Measurements from ENCODE around the gene IQSEC2.

The IQSEC2 gene

DNA sequence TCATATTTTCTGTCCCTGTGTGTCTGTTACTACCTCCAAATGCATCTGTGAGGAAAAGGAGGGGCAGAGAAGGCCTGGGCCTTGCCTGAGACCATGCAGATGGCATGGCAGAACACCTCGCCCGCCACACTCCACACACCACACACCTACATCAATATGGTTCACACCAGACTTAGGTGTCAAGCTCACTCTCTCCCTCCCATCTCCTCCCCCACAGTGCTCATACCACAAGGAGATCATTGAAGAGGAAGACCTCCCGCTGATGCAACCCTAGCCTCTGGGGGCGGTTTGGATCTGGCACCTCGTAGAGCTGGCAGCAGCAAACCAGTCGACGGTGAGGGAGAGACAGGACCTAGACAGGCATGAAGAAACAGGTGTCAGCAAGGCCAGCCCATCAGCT lies 39.8 kb downstream of the IQSEC2 start:
- no peak for DNase-seq

DNA sequence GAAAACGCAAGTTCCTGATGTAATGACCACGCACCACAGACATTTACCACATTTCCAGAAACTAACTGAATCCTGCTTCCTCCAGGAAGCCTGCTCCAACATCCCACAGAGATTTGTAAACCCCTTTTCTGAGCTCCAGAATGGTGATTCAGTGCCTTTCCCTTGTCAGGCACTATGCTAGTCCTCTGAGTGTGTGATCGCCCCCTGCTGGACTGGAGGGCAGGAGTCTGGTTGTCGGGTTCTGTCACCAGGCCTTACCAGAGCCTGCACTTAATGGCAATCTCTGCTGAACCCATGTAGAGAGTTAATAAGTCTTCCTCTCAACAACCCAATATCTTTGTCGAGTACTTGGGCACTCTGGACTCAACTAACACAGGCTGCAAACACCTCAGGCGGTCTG lies 41.9 kb downstream of the IQSEC2 start:
- no peak for DNase-seq

DNA sequence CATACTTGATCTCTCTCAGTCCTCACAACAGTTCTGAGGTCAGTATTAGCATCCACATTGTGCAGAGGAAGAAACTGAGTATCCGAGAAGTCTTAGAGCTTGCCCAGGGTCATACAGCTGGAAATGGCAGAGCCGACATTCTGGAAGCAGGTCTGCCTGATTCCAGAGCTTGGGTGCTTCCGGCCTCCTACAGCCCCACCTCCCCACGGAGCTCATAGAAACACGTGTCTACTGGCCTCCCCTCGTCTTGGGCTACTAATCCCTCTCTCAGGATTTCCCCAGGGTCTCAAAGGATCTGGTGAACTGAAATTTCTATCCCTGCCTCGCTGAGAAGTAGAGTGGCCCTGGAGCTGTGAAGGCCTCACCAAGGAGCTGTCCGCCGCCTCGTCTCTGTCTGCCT lies 44.3 kb downstream of the IQSEC2 start:
- no peak for DNase-seq

DNA sequence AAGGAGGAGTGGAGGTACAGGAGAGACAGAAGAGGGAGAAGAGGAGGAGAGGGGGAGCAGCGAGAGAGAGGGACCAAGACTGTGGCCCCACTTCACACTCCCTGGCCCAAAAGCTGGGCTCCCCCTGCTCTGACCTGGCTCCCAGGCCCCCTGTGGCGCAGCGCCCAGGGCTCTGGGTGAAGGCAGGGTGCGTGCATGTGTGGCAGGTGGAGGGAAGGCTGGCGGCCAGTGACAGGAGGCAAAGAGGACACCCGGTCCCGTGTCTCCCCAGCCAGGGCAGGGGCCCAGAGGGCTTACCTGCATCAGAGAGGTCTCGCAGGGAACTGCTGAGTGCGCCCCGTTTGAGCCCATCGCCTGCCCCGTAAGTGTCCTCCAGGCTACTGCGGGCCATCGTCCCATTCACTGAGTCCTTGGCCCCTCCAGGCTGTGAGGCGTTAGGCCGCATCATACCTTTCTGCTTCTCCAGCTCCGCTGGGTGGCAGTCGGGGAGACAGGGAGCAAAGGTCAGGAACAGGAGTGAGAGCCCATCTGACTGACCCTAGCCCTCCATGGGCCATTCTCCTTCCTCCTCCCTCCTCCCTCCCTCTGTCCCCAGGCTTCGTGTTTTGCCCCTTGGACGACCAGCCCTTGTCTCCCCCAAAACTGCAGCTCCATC lies 45.2 kb downstream of the IQSEC2 start:
- no peak for DNase-seq

DNA sequence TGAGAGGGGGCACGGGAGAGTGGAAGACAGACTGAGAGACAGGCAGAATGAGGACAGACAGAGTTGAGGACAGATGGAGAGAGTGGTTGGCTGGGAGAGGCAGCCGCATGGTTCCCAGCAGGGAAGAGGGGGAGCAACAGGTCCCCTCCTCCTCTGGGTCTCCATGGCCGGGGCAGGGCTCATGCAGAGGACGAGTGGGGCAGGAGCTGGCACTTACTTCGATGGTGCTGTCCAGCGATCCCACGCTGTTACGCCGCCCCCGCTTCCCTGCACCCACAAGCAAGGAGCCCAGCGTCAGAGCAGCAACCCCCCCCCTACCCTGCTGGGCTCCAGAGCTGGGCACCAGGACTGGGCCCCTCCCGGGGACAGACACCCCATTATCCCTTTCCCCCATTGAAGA lies 45.8 kb downstream of the IQSEC2 start:
- no peak for DNase-seq

DNA sequence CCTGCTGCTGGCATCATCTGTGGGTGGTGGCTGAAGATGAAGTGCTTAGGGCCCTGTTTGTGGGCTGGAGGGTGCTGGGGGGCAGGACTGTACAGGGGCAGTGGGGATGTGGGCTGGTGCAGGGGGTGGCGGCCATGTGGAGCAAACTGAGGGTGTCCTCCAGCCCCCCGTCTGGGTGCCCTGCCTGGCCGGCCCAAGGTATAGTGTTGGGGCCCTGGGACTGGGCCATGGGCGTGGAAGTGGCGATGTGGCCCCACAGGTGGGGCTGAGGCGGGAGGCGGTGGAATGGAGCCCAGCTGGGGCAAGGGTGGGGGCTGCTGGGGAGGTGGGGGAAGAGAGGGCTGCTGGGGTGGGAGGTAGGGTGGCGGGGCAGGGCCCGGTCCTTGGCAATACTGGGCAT lies 46.9 kb downstream of the IQSEC2 start:
- no peak for DNase-seq

DNA sequence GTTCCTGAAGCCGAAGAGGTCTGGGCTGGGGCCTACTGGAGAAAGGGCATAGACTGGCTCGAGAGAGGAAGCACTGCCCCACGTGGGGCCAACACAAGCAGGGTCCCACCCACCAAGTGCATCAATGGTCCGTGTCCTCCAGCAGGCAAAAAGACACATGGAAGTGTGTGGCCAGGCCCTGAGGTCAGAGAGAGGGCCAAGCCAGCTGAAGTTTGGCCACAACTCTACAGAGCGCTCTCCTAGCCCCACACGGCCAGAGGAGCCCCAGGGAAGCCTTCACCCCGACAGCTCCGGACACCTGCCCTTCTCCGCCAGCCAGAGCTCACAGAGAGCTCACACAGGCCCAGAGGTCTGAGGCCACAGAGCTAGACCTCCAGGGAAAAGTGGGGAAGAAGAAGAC lies 47.8 kb downstream of the IQSEC2 start:
- no peak for DNase-seq

DNA sequence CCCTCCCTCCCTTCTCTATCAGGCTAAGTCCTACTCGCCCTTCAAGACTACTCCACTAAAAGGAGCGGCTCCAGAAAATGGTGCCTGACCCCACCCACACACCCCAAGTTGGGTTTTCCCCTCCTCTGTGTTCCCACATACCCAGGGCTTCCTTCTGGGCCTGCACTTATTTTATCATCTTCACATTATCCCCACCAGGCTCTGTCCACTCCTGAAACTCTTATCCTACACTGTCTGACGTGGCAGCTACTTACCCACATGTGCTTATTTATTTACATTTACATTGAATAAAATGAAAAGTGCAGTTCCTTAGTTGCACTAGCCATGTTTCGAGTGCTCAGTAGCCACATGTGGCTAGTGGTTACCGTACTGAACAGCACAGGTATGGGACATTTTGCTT lies 51.3 kb downstream of the IQSEC2 start:
- no peak for DNase-seq

DNA sequence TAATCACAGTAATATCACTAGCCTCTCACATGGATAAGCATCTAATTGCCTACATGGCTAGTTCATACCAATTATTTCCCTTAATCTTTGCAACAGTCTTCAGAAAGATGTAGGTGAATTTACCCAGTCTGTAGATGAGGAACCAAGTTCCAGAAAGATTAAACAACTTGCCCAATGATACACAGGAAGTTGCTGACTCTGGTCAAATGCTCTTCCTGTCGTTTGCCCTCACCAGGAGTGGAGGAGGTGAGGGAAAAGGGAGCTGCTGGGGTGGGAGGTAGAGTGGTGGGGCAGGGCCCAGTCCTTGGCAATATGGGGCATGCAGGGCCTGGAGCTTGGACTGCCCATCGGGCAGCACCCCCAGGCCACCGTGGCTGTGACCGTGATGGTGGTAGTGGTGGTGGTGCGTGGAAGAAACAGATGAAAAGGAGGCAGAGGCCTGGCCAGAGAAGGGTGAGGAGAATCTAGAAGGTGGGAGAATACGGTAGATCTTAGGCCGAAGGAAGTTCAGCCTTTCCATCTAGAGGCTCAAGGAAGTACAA lies 54.1 kb downstream of the IQSEC2 start:
- DNase-seq = no peak

DNA sequence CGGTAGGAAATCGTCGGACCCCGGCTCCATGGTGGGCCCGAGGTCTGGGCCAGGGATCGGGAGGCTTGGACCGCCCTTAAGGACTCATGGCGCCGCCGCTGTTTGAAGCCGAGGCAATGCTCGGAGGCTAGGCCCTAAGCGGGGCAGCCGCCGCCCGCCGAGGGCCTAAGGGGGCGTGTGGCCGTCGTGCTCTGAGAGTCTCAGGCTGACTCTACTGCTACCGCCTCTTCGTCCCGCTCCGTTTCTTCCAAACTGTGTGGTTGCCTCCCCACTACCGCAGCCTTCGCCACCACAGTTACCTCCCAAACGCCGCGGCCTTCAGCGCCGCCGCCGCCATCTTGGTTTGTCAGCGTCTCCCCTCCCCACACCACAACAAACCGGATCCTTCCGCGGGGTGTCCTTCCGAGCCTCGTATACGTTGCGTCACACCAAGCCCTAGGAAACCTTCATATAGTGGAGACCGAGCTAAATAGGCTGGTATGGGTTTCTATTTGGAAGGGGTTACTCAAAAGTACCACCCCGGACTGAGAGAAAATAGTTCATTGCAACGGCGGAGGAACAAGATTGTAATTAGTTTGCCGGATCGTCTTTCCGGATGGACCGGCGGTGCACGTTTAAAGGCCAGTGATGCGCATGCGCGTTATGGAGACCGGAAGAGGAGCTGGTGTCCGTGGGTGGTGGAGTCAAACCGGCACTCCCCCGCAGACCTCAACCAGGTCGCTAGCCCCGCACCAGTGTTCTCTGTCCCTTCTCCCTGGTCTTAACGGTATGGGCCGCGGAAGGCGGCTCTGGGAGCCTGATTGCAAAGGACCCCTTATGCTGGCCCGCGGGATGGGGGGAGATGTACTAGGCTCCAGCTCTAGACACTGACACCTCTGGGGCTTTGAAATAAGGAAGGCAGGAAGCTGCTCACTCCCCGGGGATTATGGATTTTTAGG lies 56.3 kb downstream of the IQSEC2 start, which contains the start of gene KDM5C:
Gene KDM5C (minus strand): TSS at position 348 of the 938 bp plus-strand sequence. CDS start 318 bp downstream, at position 30.
- peak; percentile 17 for DNase-seq

DNA sequence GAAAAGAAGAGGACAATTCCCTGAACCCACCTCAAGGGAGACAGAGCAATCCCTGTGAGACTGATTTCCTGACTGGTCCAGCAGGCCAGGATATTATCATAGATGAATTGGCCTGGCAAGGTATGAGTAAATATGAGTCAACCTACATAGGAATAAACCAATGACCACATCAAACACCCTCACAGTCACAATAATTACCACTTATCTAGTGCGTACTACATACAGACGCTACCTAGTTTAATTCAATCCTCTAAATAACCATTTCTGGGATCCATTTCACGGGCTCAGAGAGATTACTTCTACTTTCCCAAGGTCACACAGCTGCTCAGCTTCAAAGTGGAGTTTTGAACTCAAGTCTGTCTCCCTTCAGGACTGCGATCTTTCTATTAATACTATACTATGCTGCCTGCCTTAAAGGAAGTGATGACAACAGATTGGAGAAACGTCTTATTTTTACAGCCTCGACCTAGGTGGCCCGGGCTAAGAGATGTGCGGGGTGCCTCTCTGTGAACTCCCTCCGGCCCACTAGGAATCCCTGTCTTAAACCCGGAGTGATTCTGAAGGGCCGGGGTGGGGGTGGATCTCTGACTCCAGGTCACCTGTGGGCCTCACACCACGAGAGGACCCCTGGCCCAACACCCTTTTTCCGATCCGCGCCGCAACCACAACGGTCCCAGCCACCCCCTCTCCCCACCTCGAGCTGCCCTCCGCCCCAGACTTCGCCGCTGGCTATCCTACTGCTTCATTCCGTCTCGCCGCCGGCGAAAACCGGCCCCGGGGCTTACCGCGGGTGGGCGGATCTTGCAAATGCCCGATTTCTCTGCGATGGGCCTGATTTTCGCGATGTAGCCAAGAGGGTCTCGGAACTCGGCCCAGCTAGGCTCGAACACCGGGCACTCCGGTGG lies 57.2 kb downstream of the IQSEC2 start:
- DNase-seq = no peak

DNA sequence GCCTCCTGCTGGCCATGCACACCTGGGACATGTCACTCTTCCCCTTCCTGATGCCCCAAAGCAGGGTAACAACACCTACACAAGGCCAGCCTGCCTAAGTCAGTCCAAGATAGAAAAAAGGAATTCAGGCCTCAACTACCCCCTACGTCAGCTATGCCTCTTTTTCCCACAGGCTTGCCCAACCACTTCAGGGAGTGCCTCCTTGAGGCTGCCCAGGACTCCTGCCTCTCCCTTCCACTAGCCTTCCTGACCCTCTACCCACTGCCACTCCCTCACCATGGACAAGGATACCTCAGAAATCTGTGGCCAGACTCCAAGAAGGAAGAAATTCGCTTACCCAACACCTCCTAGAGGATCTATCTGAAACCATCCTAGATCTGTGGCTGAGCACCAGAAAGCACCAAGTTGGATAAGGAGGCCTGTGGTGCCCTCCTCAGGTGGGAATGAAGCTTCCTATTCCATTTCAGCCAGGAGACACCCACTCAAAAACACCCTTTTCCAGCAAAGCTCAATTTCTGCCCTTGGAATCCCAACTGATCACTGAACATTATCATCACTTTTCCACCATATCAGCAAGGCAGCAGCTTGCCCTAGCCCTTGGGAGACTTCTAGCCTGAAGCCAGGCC lies 58.2 kb downstream of the IQSEC2 start:
- DNase-seq = no peak

Measured in SIG-M5 (cell line).